22Rv1 (cell line): Measurements from ENCODE around the gene DNAAF3.

ENCODE experiments used
- H3K27ac ChIP-seq: fragments of 450-650 bp; 2 replicates; pipeline ENCODE4 v1.5.1; 2017
- CTCF ChIP-seq: fragments of 450-650 bp; IDR thresholded peaks from 2 replicates; pipeline ENCODE4 v1.5.1; 2017; ENCODE audit warnings: mild to moderate bottlenecking
- ZFX ChIP-seq: fragments of 450-650 bp; IDR thresholded peaks from 2 replicates; pipeline ENCODE4 v1.6.1; 2017; ENCODE audit warnings: antibody characterized with exemption, borderline replicate concordance

Gene DNAAF3

GRCh38 chr19:55117663-55118391 is 48.6 kb downstream of the DNAAF3 start:
- no peak for TF ChIP-seq CTCF
- peak overlapping the region; percentile 76 for H3K27ac ChIP-seq

GRCh38 chr19:55116859-55117662 is 49.4 kb downstream of the DNAAF3 start, which contains the start of gene PPP1R12C:
TSS of gene PPP1R12C (minus strand) at chr19:55117637. CDS start at chr19:55117543, 94 bp downstream.
- TF ChIP-seq ZFX, result no peak
- no peak; the same call in 1 of the 2 replicates for TF ChIP-seq CTCF
- peak within 1 kb of the TSS; percentile 76 for H3K27ac ChIP-seq

GRCh38 chr19:55116232-55116858 is 50.1 kb downstream of the DNAAF3 start:
- H3K27ac ChIP-seq, result peak overlapping the region; percentile 76
- TF ChIP-seq CTCF (no peak), ZFX (no peak)

- TF ChIP-seq CTCF, result no peak
- no peak for TF ChIP-seq ZFX
- no peak overlapping the region for H3K27ac ChIP-seq
Measured at GRCh38 chr19:55115446-55116065, 50.9 kb downstream of the DNAAF3 start.

- TF ChIP-seq CTCF (no peak), ZFX (no peak)
- H3K27ac ChIP-seq, result no peak overlapping the region
Measured at GRCh38 chr19:55114566-55115145, 51.8 kb downstream of the DNAAF3 start.

GRCh38 chr19:55113570-55114039 is 52.8 kb downstream of the DNAAF3 start:
- H3K27ac ChIP-seq, result no peak overlapping the region
- no peak for TF ChIP-seq ZFX
- TF ChIP-seq CTCF, result no peak
